ENCODE measurements around the gene DCTN5.
"Not testable (repeated sequence)": the region's sequence is repeated elsewhere in the genome, so short reads cannot be mapped to it uniquely, and the experiment has no call there.

The DCTN5 gene

GRCh38 chr16:23640931-23641765, at the start of gene DCTN5, which contains the start of gene PALB2:
Gene DCTN5 (plus strand): TSS chr16:23641466. CDS start chr16:23641543, 77 bp downstream.
Gene PALB2 (minus strand): TSS chr16:23641310. CDS start chr16:23641157, 153 bp downstream.
- DNase-seq: peak; percentile 54

- DNase-seq: no peak
Observed at GRCh38 chr16:23594186-23594585, 47.1 kb upstream of the DCTN5 start.

GRCh38 chr16:23595246-23595950, 45.9 kb upstream of the DCTN5 start:
- DNase-seq: no peak

- no peak for DNase-seq
Observed at GRCh38 chr16:23595951-23596720, 45.1 kb upstream of the DCTN5 start, which contains the start of gene NDUFAB1. Gene NDUFAB1 (minus strand): TSS chr16:23596316. CDS start chr16:23596290, 26 bp downstream.

- no peak for DNase-seq
Observed at GRCh38 chr16:23597003-23597756, 44.1 kb upstream of the DCTN5 start.

- no peak for DNase-seq
Observed at GRCh38 chr16:23607726-23608125, 33.5 kb upstream of the DCTN5 start.

- no peak for DNase-seq
Observed at GRCh38 chr16:23608194-23608593, 33.1 kb upstream of the DCTN5 start.

GRCh38 chr16:23609929-23610328, 31.3 kb upstream of the DCTN5 start:
- DNase-seq: no peak

GRCh38 chr16:23610905-23611304, 30.4 kb upstream of the DCTN5 start:
- DNase-seq: not testable (repeated sequence)

GRCh38 chr16:23611936-23612335, 29.3 kb upstream of the DCTN5 start:
- no peak for DNase-seq

- no peak for DNase-seq
Observed at GRCh38 chr16:23615805-23616204, 25.5 kb upstream of the DCTN5 start.

GRCh38 chr16:23624092-23624491, 17.2 kb upstream of the DCTN5 start:
- DNase-seq: no peak

- no peak for DNase-seq
Observed at GRCh38 chr16:23629516-23629915, 11.8 kb upstream of the DCTN5 start.

GRCh38 chr16:23631874-23632273, 9.4 kb upstream of the DCTN5 start:
- not testable (repeated sequence) for DNase-seq

- no peak for DNase-seq
Observed at GRCh38 chr16:23634461-23635036, 6.7 kb upstream of the DCTN5 start.

- no peak for DNase-seq
Observed at GRCh38 chr16:23635958-23636357, 5.3 kb upstream of the DCTN5 start.

- DNase-seq: no peak
Observed at GRCh38 chr16:23640615-23640930, 693 bp upstream of the DCTN5 start.

- no peak for DNase-seq
Observed at GRCh38 chr16:23642246-23642774, 1.0 kb downstream of the DCTN5 start.

GRCh38 chr16:23650674-23651416, 9.6 kb downstream of the DCTN5 start:
- DNase-seq: no peak

GRCh38 chr16:23651943-23652468, 10.7 kb downstream of the DCTN5 start:
- no peak for DNase-seq

- no peak for DNase-seq
Observed at GRCh38 chr16:23663918-23664317, 22.7 kb downstream of the DCTN5 start.

All from SIG-M5 (cell line).